Measurements from ENCODE around the gene A3GALT2.
A peak's percentile ranks its signal among the peaks of the same experiment; 100 is the strongest.

The A3GALT2 gene

DNA sequence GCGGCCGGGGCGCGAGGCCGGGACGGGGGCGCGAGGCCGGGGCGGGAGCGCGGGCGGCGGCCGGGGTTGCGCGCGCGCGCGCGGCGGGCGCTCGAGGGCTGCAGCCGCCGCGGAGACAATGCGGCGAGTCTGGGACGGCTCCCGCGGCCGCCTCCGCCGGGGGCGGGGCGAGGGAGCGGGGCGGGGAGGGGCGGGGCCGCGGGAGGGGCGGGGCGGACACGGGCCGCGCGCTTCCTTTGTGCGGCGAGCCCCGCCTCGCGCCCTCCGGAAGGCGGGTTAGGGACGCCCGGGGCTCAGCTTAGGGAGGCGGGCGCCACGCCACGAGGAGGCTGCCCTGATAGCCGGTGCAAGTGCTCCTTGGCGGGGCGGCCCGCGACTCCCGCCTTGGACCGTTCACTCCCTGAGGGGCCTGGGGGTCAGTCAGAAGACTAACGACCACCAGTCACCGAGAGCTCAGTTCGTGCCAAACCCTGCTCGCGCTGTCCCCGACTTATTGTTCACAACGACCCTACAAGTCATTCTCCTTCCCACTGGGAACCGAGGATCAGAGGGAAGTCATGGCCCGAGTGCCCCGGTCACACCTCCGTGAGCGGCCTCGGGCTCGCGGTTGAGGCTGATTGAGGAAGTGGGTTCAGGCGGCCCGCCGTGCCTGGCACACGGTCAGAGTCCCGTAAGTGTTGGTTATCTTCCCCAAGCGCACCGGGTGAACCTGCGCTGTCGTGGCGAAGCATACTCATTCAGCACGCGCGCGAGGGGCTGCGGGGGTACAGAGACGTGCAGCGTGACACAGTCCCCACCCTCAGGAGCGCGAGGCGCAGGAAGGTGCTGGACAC, 29.1 kb upstream of the A3GALT2 start:
- DNase-seq: peak; percentile 32 to 78 (median 54)

DNA sequence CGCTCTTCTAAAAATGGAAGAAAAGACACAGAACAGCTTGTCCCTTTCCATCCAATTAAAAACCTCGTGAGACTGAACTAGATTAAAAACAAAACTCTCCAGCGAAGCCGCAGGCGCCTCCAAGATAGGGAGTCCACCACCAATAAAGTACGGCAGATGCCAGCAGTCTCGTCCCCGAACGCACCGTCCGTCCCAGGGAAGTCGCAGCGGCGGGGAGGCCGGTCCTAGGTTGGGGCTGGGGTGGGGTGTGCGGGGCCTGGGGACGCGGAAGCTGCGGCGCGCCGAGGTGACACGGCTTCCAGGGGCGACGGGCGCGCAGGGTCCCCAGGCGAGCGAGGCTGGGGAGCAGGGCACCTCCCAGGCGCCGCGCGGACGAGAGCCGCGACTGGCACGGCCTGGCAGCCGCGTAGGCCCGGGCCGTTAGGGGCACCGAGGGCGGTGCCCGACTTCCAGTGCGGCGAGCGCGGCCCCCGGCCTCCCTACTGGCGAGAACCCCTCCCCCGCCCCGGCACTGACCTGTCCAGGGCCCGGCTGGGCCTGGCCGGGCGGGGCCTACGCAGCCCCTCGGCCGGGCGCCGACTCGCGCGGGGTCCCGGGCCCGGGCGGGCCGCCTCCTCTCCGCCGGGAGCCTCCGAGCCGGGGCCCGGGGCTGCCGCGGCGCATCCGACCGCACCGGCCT, 28.3 kb upstream of the A3GALT2 start:
- peak in 2 of 4 experiments; percentile 16 to 36 for DNase-seq

DNA sequence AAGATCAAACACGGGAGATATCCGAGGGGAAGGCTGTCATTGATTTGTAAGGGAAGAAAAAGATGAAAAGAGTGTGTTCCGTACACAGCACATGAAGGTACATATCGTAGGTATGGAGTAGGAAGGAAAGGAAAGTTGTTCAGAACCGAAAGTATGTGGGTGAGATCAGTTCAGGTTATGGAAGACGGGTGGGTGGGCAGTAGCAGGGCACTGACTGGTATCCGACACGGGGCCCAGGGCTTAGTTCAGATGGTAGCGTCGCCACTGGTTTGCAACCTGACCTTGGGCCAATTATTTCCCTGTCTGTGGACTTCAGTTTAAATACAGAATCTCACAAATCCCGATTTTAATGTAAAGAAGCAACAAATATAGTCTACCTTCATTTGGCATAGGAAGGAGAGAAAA, 27.8 kb upstream of the A3GALT2 start:
- DNase-seq: no peak

DNA sequence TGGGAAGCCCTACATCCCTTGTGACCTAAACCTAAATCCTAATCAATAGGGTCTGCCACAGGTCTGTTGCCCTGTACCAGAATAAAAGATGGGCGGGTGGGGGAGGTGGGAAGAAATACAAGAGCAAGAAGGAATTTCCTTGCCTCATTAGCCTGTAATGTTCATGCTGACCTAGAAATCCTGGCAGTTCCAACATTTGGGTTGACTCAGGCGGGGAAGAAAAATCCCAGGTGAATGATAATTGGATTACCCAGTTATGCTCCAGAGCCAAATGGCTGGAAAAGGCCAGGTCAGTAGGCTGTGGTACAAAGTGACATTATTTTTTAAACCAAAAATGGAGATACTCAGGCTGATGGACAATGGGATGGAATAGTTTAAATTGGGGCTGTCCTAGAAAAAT, 27.3 kb upstream of the A3GALT2 start:
- no peak for DNase-seq

DNA sequence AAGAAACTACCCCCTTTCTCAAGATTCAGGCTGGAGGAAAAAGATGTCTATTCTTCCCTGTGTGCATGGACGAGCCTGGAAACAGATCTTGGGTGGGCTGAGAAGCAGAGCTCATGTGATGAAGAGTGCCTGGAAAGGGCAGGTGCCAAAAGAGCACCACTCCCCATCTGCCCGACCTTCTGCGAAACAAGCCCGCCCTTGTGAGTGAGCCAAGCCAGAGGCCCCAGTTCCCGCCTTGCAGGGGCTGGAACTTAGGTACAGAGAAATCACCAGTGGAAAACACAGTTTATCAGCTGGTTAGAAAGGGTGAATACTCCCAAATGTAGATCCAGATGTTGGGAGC, 26.7 kb upstream of the A3GALT2 start:
- no peak for DNase-seq

DNA sequence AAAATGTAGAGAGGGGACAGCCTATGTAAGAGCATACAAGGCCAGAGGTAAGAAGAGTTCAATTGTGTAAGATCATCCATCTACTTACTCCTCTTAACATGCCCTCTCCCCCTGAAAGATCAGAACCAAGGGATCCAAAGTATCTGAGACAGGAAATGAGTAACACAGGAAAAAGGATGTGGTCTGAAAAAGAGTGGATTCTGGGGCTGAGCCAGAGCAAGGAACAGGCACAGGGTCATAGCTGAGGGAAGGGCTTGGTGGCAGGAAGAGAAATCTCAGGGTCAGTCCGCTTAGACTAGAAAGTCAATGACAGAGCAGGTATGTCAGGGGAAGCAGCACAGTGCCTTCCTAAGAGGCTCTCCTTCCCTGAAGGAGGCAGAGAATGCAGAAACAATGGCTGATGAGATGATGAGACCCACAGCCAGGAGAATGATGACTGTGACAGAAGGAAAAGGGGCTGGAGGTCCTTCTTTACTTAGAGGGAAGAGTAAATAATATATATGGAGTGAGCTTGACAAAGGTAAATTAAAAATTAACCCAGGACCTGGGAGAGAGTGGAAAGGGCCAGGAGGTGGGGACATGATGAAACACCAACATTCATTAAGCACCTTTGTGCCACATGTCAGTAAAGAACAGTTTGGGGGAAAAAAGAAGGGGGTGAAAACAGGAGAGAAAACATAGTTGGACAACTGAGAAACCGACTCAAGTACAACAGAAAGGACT, 26.2 kb upstream of the A3GALT2 start:
- DNase-seq: no peak

DNA sequence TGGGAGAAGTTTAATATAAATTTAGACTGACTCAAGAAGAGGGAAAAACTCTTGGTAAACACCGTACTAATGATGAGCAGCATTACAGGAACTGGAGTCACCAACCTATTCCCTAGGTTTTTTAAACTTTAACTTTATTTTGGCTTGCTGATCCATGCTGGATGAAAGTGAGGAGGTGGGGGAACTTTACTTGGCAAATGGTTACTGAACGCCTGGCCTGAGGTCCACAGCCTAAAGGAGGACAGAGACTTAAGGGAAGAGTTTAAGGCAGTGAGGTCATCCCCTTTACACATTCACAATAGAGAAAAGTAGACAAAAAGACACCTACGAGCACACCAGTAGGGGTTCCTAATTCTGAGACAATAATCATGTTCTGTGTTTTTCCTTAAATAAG, 25.6 kb upstream of the A3GALT2 start:
- DNase-seq: no peak

DNA sequence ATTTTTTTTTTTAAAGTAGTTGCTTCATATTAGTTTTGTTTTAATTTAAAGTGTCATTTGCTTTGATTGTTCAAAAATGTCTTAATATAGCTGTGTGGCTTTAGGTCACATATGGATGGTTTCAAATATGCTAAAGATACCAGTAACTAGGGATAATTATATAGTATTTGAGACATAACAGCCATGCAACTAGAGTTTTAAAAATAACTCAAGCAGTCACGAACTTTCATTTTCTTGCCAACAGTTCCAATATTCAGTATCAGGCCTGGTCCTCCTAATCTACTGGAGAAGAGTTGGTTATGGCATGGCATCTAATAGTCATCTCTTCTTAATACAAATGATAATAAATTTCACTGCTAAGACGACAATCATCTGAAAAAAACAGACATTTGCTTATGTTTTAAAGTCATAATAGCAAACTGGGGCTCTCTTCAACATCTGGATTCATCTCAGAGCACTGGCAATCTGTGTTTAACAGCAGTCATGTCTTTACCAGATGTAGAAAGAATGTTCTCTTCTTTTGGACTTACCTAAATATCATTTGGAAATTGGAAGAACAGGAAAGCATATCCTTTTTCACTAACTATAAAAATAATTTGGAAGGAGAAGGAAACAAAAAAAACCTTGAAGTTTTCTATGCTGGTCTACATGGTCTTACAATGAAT, 24.1 kb upstream of the A3GALT2 start:
- DNase-seq: no peak

DNA sequence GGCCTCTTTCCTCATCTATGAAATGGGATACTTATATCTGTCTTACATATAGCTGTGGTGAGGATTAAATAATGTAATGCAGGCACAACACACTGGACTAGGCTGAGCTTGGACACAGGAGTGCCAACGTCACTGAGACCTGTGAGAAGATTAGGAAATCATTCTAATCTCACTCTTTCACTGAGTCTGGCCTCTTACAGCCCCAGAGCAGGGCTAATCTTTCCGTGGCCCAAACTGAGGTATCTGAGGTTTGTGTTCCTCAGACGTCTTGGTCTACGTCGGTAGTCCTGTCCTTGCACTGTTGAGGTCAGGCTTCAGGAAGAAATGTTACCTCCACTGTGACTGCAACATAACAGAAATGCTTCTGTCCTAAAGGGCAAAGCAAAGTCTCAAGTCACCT, 22.6 kb upstream of the A3GALT2 start:
- no peak for DNase-seq

DNA sequence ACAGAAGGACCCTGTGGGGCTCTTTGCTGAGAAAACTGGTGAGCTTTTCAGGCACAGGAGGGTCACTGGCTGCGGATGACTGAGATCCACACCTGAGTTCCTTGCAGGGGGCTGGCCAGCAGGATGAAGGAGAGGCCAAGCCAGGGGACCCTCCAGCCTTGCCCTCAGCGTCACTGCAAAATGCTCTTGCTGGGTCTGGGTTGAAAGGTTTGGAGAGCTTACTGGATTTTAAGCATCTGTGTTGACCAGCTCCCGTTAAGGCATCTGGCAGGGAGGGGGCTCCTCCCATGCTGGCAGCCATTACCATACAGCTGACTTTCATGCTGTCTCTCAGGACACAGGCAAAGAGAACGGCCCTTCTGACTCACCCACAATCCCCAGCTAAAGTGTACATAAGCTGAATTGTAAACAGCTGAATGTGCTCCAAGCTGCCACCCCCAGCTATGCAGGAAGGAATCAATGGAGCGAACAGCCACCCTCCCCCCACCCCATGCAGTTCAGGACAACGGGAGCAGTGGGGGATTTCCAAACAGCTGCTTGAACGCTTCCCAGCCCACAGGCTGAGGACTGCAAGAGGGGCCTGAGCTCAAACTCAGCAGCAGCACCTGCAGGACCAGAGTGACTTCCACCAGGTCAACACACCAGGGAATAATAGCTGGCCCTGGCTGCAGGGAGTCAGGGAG, 21.3 kb upstream of the A3GALT2 start:
- no peak for DNase-seq

DNA sequence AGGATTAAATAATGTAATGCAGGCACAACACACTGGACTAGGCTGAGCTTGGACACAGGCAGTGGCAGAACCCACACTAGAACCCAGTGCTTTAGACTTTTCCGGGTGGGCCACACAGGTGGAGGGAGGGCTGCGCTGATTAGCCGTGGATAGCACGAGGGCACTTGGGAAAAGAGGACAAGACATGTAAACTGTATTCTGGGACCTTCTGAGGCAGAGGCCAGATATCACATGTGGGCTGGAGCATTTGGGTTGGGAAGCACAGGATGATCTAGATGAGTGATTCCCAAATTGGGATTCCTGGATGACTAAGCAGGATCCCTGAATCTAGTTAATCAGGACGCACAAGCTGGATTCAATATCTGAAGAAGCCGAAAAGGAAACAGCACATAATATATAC, 20.3 kb upstream of the A3GALT2 start:
- no peak for DNase-seq

DNA sequence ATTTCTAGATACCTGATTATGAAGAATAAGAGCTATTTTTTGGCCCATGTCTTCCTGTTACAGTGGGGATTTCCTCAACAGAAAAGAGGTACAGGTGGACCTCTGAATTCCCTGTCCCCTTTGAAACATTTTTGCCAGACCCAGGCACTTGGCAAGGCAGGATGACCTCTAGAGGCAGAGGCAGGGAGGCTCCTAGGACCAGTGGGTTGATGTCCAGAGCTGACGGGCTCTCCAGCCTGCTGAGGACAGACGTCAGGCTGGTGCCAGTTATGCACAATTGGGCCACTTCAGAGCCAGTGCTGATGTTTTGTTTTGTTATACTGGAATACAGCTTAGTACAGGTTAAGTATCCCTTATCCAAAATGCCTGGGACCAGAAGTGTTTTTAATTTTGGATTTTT, 18.5 kb upstream of the A3GALT2 start:
- DNase-seq: no peak

DNA sequence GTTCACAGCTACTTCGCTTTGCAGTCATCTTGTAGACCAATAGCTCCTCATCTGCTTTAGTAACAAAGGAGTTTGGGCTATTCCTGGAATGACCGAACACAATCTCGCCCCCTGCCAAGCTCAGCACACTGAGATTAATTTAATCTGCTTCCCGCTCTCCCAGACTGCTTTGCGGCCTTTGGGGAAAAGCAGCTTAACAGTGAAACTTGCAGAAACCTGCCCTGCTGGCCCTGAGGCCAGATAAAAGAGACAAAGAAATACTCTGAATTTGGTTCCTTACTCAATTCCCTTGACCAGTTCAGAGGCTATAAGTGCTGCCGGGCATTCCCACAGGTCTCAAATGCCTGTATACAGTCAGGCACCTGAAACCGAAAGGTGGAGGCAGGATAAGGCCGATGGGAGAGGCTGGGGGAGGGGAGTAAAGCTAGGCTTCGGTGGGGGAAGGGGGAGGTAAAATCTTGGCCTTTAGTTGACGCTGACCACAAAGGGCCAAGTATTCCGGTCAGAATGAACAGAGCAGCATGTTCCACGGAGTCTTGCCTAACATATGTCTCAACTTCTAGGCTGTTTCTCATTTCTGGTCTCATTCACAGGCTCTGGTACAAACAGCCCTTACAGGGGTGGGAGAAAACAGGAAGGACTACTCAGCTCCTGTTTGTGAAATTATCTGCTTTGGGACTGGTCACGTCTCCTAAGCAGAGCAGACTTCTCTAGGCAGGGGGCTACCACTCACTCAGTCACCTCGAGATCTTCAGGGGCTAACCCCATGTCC, 17.7 kb upstream of the A3GALT2 start:
- no peak for DNase-seq

DNA sequence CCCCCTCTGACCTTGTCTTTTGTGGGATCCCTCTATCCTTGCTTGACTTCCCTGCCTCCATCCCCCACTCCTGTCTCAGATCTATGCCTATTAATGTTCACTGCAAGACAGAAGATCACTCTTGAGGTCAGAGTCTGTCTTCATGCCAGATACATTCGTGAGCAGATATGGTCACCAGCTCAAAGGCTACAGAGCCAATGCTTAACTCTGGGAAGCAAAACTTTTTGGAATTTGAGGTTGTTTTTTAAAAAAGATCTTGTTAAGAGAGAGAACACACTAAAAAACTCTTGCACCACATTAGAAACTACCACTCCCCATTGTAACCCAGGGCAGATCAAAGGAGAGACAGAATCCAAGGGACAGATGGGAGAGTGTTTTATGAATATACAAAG, 17.1 kb upstream of the A3GALT2 start:
- DNase-seq: no peak

DNA sequence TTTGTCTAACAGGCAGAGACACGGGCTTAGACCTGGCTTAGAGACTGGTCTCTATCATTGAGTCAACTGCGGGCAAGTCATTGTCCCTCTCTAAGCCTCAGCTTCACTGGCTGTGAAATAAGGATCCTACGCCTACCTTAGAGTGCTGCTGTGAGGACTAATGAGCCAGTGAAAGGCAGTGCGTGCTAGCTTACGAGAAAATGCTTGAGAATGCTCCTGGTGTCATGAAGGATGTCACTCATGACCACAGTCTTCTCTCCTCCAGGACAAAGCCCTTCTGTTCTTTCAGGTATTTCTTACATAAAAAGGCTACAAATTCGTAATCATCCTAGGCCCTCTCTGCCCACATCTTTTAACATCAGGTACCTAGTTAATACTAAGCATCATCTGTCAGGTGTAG, 16.5 kb upstream of the A3GALT2 start:
- DNase-seq: no peak

DNA sequence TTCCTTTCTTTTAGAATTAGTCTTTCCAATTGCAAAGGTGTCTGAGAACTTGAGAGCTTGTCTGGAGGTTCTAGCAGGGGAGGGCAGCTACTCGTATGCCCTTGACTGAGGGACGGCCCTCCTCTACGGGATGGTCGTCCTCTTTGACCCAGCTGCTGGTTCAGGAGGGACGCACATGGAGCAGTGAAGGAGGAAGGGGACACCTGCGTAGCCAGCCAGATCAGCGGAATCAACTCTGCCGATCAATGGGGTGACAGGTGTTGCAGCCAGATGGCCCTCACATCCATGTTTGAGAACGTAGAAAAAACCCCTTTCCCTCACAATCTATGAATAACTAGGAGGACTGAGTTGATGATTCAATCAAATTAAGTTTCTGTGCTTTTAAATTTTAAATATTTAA, 15.7 kb upstream of the A3GALT2 start:
- DNase-seq: no peak

DNA sequence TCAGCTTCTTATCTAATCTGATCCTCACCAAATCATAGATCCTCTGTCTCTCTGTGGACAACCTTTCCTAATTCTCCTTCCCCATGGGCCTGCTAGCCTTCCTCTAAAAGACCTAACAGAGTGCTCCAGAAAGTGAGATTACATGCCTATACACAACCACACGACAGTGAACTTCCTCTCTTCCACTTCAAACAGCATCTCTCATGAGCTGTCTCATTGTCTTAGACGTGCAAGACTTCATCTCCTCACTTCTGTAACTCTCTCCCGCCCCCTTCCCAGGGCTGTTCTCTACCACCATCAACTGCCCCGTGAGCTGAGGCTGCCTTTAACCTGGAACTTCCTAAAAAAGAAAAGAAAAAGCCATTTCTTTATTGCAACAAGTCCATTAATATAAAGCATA, 14.1 kb upstream of the A3GALT2 start:
- DNase-seq: no peak

DNA sequence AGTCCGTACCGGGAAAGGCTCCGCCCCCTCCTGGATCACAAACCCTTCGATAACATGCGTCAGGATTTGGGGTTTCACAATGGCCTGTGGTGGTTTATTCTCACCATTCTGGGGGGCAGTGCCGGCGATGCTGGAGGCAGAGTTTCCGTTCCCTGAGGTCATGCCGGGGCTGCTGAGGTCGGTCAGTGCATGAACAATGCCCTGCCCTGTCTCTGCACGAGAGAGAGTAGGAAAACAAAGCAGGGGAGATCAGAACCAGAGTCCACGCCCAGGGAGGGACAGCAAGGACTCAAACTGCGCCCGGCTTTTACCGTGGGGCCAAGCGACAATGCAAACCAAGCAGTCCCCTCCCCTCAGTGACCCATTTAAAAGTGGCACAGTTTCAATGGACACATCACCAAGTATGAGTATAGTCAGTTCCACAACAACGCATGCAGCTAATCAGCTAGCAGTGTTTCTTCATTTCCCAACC, 13.2 kb upstream of the A3GALT2 start:
- DNase-seq: no peak

DNA sequence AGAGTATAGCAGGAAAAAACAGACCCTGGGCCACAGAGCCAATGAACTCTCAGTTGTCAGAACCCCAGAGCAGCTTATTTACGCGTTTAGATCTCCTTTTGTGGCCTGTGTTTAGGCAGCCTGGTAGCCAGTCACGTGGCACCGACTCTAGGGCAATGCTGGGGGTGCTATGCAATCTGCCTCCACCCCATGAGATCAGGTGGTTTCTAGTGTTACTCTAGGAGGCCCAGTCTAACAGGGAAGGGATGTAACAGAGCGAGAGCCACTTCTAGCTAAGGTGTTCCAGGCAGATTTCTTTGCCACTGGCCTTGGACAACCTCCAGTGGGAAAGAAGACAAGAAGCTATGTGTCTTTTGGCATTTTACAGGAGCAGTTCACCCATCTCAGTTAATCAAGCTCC, 12.0 kb upstream of the A3GALT2 start:
- no peak for DNase-seq

DNA sequence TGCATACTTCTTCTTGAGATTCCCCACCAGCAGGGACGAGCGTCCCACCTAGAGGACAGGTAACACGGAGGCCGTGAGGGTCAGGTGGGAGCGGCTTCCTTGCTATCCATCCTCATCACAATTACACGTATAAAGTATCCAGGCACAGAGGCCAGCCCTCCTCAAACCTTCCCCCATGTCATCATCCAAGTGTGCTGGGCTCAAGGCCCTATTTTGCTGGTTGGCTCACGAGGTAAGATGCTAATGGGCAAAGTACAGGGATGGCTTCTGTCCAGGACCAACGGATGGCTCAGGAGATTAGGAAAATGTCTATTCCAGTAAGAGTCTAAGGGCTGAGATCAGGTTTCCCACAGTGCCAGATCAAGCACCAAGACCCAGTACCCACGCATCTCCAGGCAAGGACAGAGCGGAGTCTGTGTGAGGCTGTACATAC, 11.5 kb upstream of the A3GALT2 start:
- no peak for DNase-seq

DNA sequence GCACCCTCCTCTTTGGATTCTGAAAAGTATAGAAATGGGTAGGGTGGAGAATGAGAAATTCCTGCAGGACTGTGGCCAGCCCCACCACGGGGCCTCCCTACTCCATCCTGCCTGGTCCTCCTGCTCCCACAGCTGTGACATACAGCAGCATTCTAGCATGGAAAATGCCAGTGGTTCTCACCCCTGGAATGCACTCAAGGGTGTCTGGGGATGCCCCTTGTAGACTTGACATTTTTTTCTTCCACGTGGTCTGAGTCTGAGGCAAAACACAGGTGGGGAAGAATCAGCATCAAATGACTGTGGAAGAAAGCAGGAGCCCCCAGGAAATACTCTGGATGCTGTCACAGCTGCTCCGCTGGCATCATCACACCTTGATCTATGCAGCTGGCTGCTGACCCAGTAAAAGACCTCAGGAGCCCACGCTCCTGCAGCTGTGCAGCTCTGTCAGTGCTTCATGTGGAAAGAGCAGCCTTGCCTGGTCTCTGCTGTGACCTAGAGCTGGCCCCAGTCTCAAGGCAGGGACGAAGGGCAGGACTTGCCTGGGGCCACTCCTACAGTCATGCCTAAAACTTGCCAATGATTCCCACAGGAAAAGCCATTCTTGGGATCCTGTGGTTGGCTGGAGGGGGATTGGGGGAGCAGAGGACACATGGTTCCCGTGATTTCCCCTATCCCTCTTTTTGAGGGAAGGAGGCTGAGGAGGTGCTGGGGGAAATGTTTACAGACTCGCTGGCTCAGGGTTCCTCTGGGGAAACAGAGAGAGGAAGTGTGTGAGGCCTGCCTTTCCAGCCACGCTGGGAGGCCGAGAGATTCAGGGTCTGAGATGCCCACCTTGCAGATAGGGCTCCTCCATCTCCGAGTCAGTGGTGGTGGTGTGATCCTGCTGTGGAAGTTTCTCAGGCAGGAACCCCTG, 10.8 kb upstream of the A3GALT2 start:
- no peak for DNase-seq
